GM18519 (cell line): ENCODE results near the gene C10orf95.
"Not testable (repeated sequence)": the region's sequence is repeated elsewhere in the genome, so short reads cannot be mapped to it uniquely, and the experiment has no call there.

Experiments used
- ATAC-seq: cut with Tn5 transposase; IDR thresholded peaks from one replicate; pipeline ENCODE4 v1.9.1; 2021; ENCODE audit warnings: mild to moderate bottlenecking, moderate library complexity; ENCODE audit not compliant: unreplicated experiment, low FRiP score

Gene C10orf95

GRCh38 chr10:102451105-102451969 lies at the start of gene C10orf95:
Gene C10orf95 (minus strand): TSS chr10:102451543. CDS start chr10:102451093, 450 bp downstream.
- no peak for ATAC-seq

GRCh38 chr10:102500686-102501085 lies 49.3 kb upstream of the C10orf95 start:
- ATAC-seq = not testable (repeated sequence)

GRCh38 chr10:102499356-102499755 lies 48.0 kb upstream of the C10orf95 start:
- no peak for ATAC-seq

GRCh38 chr10:102497545-102497944 lies 46.2 kb upstream of the C10orf95 start:
- ATAC-seq = no peak

- no peak for ATAC-seq
Measured at GRCh38 chr10:102493771-102494170, 42.4 kb upstream of the C10orf95 start.

GRCh38 chr10:102492983-102493382 lies 41.6 kb upstream of the C10orf95 start:
- no peak for ATAC-seq

GRCh38 chr10:102492344-102492939 lies 41.1 kb upstream of the C10orf95 start:
- ATAC-seq = no peak

- no peak for ATAC-seq
Measured at GRCh38 chr10:102491136-102491535, 39.8 kb upstream of the C10orf95 start.

- no peak for ATAC-seq
Measured at GRCh38 chr10:102485093-102485784, 33.9 kb upstream of the C10orf95 start.

- no peak for ATAC-seq
Measured at GRCh38 chr10:102484021-102484420, 32.7 kb upstream of the C10orf95 start.

- ATAC-seq = no peak
Measured at GRCh38 chr10:102480396-102480795, 29.1 kb upstream of the C10orf95 start.

GRCh38 chr10:102479651-102480050 lies 28.3 kb upstream of the C10orf95 start:
- no peak for ATAC-seq

- ATAC-seq = no peak
Measured at GRCh38 chr10:102476466-102477141, 25.3 kb upstream of the C10orf95 start.

- ATAC-seq = no peak
Measured at GRCh38 chr10:102475451-102476040, 24.2 kb upstream of the C10orf95 start.

GRCh38 chr10:102473445-102474331 lies 22.3 kb upstream of the C10orf95 start:
- no peak for ATAC-seq

- ATAC-seq = no peak
Measured at GRCh38 chr10:102470579-102471546, 19.5 kb upstream of the C10orf95 start.

GRCh38 chr10:102468683-102469082 lies 17.3 kb upstream of the C10orf95 start:
- no peak for ATAC-seq

- ATAC-seq = no peak
Measured at GRCh38 chr10:102467971-102468438, 16.7 kb upstream of the C10orf95 start.
